SJCRH30 (cell line): Measurements from ENCODE around the gene PRTN3. TPM values are rescaled to one million over a fixed set of nuclear protein-coding genes. Genes with fewer than 3 reads are reported as not detected.
A peak's percentile ranks its signal among the peaks of the same experiment; 100 is the strongest.
"Not testable (repeated sequence)": the region's sequence is repeated elsewhere in the genome, so short reads cannot be mapped to it uniquely, and the experiment has no call there.

Source experiments
- DNase-seq, 2 experiments: peaks; one replicate each; pipeline ENCODE4 v3.0.0-alpha.2; 2015 to 2020
- H3K27ac ChIP-seq: fragments of 250-450 bp; sonication (Bioruptor Pico); 2 replicates; pipeline ENCODE4 v1.5.1; 2020; ENCODE audit warnings: mild to moderate bottlenecking, moderate library complexity
- H3K27me3 ChIP-seq: fragments of 250-450 bp; sonication (Bioruptor Pico); 2 replicates; pipeline ENCODE4 v1.5.1; 2020; ENCODE audit warnings: mild to moderate bottlenecking, moderate library complexity
- H3K36me3 ChIP-seq: fragments of 250-450 bp; sonication (Bioruptor Pico); 2 replicates; pipeline ENCODE4 v1.5.1; 2020; ENCODE audit warnings: mild to moderate bottlenecking, moderate library complexity
- H3K4me1 ChIP-seq: fragments of 250-450 bp; sonication (Bioruptor Pico); 2 replicates; pipeline ENCODE4 v1.5.1; 2020; ENCODE audit warnings: mild to moderate bottlenecking, moderate library complexity
- H3K4me3 ChIP-seq: fragments of 250-450 bp; sonication (Bioruptor Pico); 2 replicates; pipeline ENCODE4 v1.5.1; 2020; ENCODE audit warnings: mild to moderate bottlenecking, moderate library complexity
- H3K9me3 ChIP-seq: fragments of 250-450 bp; sonication (Bioruptor Pico); replicated peaks from 2 replicates; pipeline ENCODE4 v1.5.1; 2020; ENCODE audit warnings: mild to moderate bottlenecking, moderate library complexity
- total RNA-seq: library from RNA; depleted of rRNA; stranded (reverse); fragments of >200 nt; shearing (Covaris generic); gene quantifications from 2 replicates; pipeline ENCODE4 v1.2.3, GENCODE V29; 2014

Gene PRTN3
- total RNA-seq, 1 experiment from 2014 or later: not detected

DNA sequence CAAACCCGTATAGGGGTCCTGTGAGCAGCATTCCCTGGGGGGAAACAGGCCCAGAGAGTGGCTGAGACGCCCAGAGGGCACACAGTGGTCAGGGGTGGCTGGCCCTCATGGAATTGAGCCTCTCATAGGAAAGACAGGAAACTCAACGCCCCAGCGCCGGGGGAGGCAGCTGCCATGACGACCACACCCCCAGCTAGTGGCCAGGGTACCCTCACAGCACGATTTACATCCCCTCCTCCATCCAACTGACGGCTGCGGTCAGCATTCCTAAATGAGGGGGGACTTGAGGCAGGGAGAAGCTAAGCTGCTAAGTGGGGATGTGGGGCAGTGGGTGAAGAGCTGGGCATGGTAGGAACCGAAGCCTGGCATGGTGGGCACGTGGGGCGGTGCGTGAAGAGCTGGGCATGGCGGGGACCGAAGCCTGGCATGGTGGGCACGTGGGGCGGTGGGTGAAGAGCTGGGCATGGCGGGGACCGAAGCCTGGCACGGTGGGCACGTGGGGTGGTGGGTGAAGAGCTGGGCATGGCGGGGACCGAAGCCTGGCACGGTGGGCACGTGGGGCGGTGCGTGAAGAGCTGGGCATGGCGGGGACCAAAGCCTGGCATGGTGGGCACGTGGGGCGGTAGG lies 42.2 kb downstream of the PRTN3 start:
- Histone ChIP-seq H3K4me3 (no peak overlapping the region), H3K36me3 (peaks cover 18% of the 10 kb centered on the region), H3K4me1 (no peaks in the 10 kb centered on the region), H3K27me3 (no peaks in the 10 kb centered on the region), H3K9me3 (no peaks in the 10 kb centered on the region), H3K27ac (no peak overlapping the region)
- DNase-seq: no peak

DNA sequence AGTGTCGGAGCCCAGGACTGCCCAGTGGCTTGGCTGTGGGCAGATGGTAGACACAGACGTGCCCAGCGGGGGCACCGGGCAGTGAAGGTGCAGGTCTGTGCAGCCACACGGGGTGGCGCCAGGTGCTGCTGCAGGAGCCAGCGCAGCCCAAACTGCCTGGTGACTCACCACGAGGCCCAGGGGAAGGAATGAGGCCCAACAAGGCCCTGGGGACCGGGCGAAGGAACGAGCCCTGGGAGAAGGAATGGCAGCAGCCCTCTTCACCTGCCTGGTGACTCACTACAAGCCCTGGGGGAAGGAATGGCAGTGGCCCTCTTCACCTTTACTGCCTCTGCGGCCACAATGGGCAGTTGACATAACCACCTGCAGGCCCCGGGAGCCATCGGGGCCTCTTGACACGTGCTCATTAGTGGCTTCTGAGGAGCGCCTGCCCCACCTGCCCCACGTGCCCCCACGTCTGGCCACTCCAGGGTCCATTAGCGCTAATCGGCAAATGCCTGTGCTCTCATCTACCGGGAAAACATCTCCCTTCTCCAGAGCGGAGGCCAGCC lies 42.9 kb downstream of the PRTN3 start:
- H3K27me3 ChIP-seq: no peaks in the 10 kb centered on the region
- H3K36me3 ChIP-seq: peaks cover 18% of the 10 kb centered on the region
- H3K4me3 ChIP-seq: no peak overlapping the region
- H3K4me1 ChIP-seq: no peaks in the 10 kb centered on the region
- no peak overlapping the region for H3K27ac ChIP-seq
- H3K9me3 ChIP-seq: no peaks in the 10 kb centered on the region
- DNase-seq: no peak

DNA sequence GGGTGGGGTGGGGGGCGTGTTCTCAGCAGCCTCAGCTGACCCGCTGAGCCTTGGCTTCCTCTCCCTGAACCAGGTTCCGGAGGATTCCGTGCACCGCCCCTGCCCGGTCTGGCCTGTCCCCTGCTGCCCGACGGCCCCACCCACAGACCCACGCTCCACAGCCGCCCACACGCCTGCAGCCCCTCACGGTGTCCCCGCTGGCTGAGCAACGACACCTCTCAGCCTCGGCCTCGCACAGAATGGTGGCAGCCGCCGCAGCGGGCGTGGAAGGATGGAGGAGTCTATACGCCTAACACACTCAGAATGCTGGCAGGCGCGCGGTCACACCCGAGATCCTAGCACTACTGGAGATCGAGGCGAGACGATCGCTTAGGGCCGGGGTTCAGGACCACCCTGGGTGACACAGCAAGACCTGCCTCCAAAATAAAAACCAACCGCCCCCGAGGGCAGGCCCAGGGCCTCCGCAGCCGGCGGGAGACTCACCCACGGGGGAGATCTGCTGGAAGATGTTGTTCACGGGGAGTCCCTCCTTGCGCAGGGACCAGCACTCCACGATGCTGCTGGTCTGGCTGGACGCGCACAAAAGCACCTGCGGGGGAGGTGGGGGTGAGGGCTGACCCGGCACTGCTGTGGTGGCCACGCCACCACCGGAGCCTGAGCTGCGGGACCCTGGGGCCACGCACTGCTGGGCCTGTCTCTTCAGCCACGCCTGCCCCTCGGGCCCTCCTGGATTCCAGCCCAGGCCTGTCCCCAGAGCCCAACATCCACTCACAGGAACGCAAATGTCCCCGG lies 43.8 kb downstream of the PRTN3 start:
- Histone ChIP-seq H3K9me3 (no peaks in the 10 kb centered on the region), H3K36me3 (peaks cover 18% of the 10 kb centered on the region), H3K4me3 (no peak overlapping the region), H3K4me1 (no peaks in the 10 kb centered on the region), H3K27me3 (no peaks in the 10 kb centered on the region), H3K27ac (no peak overlapping the region)
- no peak for DNase-seq

DNA sequence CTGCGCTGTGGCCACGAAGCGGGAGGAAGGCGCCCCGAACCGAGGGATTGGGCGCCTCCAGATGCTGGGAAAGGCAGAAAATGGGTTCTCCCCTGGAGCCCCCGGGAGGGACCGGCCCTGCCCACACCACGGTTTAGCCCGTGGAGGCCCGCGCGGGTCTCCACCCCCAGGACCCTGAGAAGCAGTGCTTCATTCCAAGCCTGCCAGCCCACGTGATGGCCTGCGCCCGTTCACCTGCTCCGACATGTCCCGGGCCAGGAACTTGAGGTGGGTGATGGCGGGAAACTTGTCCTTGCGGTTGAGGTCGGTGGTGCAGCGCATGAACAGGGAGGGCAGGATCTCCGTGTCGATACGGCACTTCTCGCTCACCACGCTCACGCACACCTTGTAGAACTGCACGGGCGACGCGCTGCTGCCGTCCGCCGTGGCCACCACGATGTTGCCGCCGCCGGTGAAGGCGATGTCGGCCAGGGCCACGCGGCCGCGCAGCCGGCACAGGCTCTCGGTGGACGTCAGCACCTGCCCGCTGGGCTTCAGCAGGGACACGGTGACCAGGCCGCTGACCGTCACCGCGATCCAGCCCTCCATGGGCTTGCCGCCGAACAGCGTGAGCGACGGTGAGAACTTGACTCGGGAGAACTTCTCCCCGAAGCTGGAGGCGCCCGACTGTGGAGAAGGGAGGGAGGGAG lies 44.9 kb downstream of the PRTN3 start:
- H3K4me1 ChIP-seq: no peaks in the 10 kb centered on the region
- DNase-seq: no peak
- H3K27me3 ChIP-seq: no peaks in the 10 kb centered on the region
- peaks cover 18% of the 10 kb centered on the region for H3K36me3 ChIP-seq
- H3K9me3 ChIP-seq: no peaks in the 10 kb centered on the region
- H3K27ac ChIP-seq: no peak overlapping the region
- no peak overlapping the region for H3K4me3 ChIP-seq

DNA sequence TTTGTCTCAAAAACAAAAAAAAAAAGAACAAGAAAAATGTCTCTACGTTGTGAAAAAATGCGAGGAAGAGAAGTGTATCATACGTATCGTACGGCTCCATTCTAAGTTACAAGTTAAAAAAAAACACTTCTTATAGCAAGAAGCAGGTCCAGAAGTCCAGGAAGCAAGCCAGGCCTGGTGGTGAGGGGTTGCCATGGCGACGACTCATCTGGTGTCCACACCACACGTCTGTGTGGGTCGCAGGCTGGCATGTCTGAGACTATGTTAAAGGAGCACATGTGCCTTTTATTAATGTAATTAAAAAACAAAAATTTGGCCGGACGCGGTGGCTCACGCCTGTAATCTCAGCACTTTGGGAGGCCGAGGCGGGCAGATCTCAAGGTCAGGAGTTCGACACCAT lies 46.3 kb downstream of the PRTN3 start:
- H3K4me1 ChIP-seq: no peaks in the 10 kb centered on the region
- peaks cover 10% of the 10 kb centered on the region; the same call in 1 of the 2 replicates for H3K36me3 ChIP-seq
- no peaks in the 10 kb centered on the region for H3K9me3 ChIP-seq
- no peaks in the 10 kb centered on the region for H3K27me3 ChIP-seq
- H3K27ac ChIP-seq: no peak overlapping the region
- H3K4me3 ChIP-seq: no peak overlapping the region
- DNase-seq: peak in 1 of 2 experiments; percentile 38

DNA sequence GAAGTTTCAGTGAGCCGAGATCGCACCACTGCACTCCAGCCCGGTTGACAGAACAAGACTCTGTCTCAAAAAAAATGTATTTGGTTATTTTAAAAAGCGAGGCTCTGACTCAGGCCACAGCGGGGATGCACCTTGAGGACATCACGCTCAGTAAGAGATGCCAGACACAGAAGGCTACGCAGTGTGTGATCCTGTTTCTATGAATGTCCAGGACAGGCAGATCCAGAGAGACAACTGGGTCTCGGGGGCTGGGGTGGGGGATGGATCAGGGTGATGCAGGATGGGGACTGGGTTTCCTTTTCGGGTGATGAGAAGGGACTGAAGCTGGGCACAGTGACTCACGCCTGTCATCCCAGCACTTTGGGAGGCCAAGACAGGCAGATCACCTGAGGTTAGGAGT lies 46.8 kb downstream of the PRTN3 start:
- H3K36me3 ChIP-seq: peaks cover 9% of the 10 kb centered on the region; the same call in 1 of the 2 replicates
- H3K4me3 ChIP-seq: no peak overlapping the region
- no peak overlapping the region for H3K27ac ChIP-seq

DNA sequence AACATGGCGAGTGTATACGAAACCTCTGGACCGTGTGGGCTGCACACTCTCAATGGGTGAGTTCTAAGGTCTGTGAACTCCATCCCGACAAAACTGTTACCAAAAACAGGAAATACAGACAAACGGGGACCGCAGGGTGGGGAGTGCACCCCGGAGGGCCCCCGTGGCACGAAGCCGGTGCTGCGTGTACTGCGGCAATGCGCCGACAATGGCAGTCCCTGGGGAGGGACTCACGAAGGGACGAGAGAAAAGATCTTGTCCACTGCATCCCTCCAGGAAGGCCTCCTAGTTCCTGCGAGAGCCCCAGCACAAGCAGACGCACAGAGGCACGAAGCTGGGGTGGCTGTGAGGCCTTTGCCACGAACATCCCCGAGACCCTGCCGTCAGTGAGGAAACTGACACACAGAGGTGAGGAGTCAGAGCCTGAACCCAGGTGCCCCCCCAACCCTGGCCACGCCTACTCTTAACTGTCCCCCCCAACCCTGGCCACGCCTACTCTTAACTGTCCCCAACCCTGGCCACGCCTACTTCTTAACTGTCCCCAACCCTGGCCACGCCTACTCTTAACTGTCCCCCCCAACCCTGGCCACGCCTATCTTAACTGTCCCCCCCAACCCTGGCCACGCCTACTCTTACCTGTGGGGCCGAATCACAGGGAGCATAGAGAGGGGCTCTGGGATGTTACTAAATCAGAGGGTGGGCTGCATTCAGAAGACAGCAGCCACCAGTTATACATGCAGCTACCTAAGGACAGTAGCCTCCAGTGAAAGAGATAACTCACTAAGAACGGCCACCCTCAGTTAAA lies 48.0 kb downstream of the PRTN3 start:
- Histone ChIP-seq H3K27ac (no peak overlapping the region), H3K4me3 (no peak overlapping the region), H3K27me3 (no peaks in the 10 kb centered on the region), H3K36me3 (peaks cover 6% of the 10 kb centered on the region; the same call in 1 of the 2 replicates), H3K4me1 (no peaks in the 10 kb centered on the region), H3K9me3 (no peaks in the 10 kb centered on the region)
- no peak for DNase-seq

More for the DNA sequence above, 46.8 kb downstream of the PRTN3 start:
- H3K4me1 ChIP-seq: no peaks in the 10 kb centered on the region
- no peaks in the 10 kb centered on the region for H3K9me3 ChIP-seq
- no peak for DNase-seq
- H3K27me3 ChIP-seq: no peaks in the 10 kb centered on the region

DNA sequence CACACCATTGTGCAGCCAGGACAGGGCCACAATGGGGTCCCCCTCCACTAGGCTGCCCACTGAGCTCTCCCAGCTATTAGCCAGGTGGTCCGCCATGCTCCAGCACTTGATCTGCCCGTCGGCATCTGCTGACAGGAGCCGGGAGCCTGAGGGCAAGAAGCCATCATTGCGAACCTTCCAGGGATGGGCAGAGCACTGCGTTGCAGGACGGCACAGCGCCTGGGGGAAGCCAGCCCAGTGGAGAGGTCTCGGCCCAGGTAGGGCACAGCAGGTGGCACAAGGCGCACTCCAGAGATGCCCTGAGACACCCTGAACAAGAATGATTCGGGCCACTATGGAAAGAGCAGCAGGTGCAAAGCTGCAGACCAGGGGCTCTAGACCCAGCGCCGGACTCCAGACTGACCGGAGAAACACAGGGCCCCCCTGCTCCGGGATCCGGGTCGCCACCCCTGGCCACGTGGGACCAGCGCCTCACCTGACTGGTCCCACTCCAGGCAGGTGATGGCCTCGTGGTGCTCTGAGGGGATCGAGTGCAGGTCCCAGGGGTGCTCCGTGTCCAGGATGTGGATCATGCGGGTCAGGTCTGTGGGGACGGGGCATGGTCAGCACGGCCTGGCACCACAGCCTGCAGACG lies 49.0 kb downstream of the PRTN3 start:
- Histone ChIP-seq H3K9me3 (no peaks in the 10 kb centered on the region), H3K4me3 (no peak overlapping the region), H3K4me1 (no peaks in the 10 kb centered on the region), H3K27ac (no peak overlapping the region), H3K27me3 (no peaks in the 10 kb centered on the region), H3K36me3 (peaks cover 2% of the 10 kb centered on the region; the same call in 1 of the 2 replicates)
- no peak for DNase-seq

DNA sequence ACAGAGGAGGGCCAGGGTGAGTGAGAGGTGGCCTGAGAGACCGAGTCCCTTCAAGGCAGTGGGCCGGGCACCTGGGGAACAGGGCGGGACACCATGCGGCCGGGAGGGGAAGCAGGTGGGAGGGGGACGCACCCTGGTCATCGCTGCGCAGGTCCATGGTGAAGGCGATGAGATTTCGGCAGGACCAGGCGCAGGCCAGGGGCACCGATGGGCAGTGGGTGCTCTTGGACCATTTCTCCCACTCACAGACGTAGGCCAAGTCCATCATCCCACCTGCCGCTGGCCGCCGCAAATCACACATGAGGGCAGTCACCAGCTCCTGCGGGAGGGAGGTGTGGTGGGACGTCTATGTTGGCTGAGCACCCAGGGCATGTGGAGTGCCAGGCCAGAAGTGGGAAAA lies 50.0 kb downstream of the PRTN3 start:
- Histone ChIP-seq H3K4me3 (no peak overlapping the region), H3K4me1 (no peaks in the 10 kb centered on the region), H3K36me3 (peaks cover 2% of the 10 kb centered on the region; the same call in 1 of the 2 replicates), H3K27me3 (no peaks in the 10 kb centered on the region), H3K9me3 (no peaks in the 10 kb centered on the region), H3K27ac (no peak overlapping the region)
- no peak for DNase-seq

DNA sequence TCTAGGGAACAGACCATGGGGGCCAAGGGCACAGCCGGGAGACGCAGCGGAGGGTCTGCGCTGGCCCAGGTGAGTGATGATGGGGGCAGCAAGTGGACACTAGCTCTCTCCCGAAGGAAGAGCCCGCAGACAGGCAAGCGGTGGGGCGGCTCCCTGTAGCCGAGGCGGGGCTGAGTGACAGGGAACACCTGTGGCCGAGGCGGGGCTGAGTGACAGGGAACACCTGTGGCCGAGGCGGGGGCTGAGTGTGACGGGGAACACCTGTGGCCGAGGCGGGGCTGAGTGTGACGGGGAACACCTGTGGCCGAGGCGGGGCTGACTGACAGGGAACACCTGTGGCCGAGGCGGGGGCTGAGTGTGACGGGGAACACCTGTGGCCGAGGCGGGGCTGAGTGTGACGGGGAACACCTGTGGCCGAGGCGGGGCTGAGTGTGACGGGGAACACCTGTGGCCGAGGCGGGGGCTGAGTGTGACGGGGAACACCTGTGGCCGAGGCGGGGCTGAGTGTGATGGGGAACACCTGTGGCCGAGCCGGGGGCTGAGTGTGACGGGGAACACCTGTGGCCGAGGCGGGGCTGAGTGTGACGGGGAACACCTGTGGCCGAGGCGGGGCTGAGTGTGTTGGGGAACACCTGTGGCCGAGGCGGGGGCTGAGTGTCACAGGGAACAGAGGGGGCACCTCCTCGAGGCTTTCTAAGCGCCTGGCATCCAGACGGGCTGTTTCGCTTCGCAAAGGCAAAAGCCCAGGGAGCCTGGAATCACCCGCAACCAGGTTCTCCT lies 50.8 kb downstream of the PRTN3 start:
- peak overlapping the region; percentile 99 for H3K4me3 ChIP-seq
- DNase-seq, H3K4me1 ChIP-seq, H3K9me3 ChIP-seq, H3K27me3 ChIP-seq, H3K27ac ChIP-seq, H3K36me3 ChIP-seq: not testable (repeated sequence)

DNA sequence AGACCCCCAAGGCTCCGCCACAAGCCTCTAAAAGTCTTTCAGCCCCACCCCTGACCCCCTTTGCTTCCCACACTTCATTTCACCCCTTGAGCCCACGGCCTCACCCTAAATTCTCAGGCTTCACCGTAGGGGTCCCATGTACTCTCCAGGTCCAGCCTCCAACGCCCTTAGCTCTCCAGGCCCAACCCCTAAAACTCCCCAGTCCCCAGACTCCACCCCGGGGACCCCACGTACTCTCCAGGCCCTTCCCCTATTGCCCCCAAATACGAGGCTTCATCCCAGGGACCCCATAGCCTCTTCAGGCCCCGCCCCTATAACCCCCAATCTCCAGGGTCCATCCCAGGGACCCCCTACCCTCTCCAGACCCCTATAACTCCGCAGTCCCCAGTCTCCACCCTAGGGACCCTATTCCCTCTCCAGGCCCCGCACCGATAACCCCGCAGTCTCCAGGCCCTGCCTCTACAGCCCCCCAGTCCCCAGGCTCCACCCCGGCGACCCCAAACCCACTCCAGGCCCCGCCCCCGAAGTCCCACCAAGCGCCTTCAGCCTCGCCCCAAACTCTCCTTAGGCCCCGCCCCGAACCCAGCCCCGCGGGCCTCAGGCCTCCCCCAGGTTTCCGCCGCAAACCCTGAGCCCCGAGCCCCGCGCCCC lies 51.6 kb downstream of the PRTN3 start:
- Histone ChIP-seq H3K4me1 (no peaks in the 10 kb centered on the region), H3K27me3 (no peaks in the 10 kb centered on the region), H3K4me3 (peak overlapping the region; percentile 99), H3K36me3 (peaks cover 4% of the 10 kb centered on the region; the same call in 1 of the 2 replicates), H3K27ac (no peak overlapping the region; the same call in 1 of the 2 replicates), H3K9me3 (no peaks in the 10 kb centered on the region)
- peak; percentile 41 to 54 for DNase-seq

DNA sequence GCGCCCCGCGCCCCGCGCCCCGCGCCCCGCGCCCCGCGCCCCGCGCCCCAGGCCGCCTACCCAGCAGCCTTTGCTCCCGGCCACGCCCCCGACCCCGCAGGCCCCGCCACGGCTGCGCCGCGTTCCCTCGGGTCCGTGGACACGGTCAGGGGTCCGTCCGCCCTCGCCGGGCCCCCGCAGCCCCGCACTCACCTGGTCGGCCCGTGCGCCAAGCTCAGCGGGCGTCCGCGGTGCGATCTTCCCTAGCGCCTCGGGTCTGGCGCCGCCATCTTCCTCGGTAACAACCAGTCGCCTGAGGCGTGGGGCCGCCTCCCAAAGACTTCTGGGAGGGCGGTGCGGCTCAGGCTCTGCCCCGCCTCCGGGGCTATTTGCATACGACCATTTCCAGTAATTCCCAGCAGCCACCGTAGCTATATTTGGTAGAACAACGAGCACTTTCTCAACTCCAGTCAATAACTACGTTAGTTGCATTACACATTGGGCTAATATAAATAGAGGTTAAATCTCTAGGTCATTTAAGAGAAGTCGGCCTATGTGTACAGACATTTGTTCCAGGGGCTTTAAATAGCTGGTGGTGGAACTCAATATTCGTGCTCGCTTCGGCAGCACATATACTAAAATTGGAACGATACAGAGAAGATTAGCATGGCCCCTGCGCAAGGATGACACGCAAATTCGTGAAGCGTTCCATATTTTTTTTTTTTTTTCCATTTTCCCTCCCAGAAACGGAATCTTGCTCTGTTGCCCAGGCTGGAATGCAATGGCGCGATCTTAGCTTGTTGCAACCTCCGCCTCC lies 52.3 kb downstream of the PRTN3 start, which contains the start of the genes MED16 and RNU6-9:
MED16 (minus strand) TSS at position 294 of the 796 bp plus-strand sequence. CDS start 2,056 bp downstream, outside the sequence.
RNU6-9 (plus strand) TSS at position 591 of the 796 bp plus-strand sequence.
- peak within 1 kb of the TSS; percentile 99 for H3K4me3 ChIP-seq
- H3K27me3 ChIP-seq: no peaks in the 10 kb centered on the region
- H3K36me3 ChIP-seq: peaks cover 4% of the 10 kb centered on the region; the same call in 1 of the 2 replicates
- H3K27ac ChIP-seq: peak within 1 kb of the TSS; percentile 94
- DNase-seq: peak; percentile 93 to 96
- H3K9me3 ChIP-seq: no peaks in the 10 kb centered on the region
- no peaks in the 10 kb centered on the region for H3K4me1 ChIP-seq
